Effector memory CD4-positive, alpha-beta T cell (primary cell): ENCODE results near the gene CHIT1.
"Not testable (repeated sequence)": the region's sequence is repeated elsewhere in the genome, so short reads cannot be mapped to it uniquely, and the experiment has no call there.

ENCODE experiments used
- DNase-seq, 3 donors: peaks; one replicate each; pipeline ENCODE4 v3.0.0-alpha.2; 2020
- H3K27ac ChIP-seq: 2 replicates; pipeline ENCODE4 v1.7.0; 2013; ENCODE audit warnings: mild to moderate bottlenecking, low read length, moderate library complexity; ENCODE audit not compliant: insufficient read depth, poor library complexity, severe bottlenecking
- H3K27me3 ChIP-seq: replicated peaks from 2 replicates; pipeline ENCODE4 v1.7.0; 2013; ENCODE audit warnings: mild to moderate bottlenecking, low read length; ENCODE audit not compliant: insufficient read depth, control insufficient read depth, poor library complexity, severe bottlenecking
- H3K36me3 ChIP-seq: 2 replicates; pipeline ENCODE4 v1.7.0; 2013; ENCODE audit warnings: mild to moderate bottlenecking, low read length, moderate library complexity; ENCODE audit not compliant: control insufficient read depth, insufficient read depth
- H3K4me1 ChIP-seq: 2 replicates; pipeline ENCODE4 v1.7.0; 2013; ENCODE audit warnings: low read length, mild to moderate bottlenecking; ENCODE audit not compliant: control insufficient read depth, insufficient read depth, poor library complexity, severe bottlenecking
- H3K4me3 ChIP-seq: 2 replicates; pipeline ENCODE4 v1.7.0; 2013; ENCODE audit warnings: low read length, low read depth, mild to moderate bottlenecking; ENCODE audit not compliant: insufficient read depth, poor library complexity, severe bottlenecking
- H3K9me3 ChIP-seq: 2 replicates; pipeline ENCODE4 v1.7.0; 2013; ENCODE audit warnings: mild to moderate bottlenecking, low read length, moderate library complexity; ENCODE audit not compliant: control insufficient read depth

Gene CHIT1

DNA sequence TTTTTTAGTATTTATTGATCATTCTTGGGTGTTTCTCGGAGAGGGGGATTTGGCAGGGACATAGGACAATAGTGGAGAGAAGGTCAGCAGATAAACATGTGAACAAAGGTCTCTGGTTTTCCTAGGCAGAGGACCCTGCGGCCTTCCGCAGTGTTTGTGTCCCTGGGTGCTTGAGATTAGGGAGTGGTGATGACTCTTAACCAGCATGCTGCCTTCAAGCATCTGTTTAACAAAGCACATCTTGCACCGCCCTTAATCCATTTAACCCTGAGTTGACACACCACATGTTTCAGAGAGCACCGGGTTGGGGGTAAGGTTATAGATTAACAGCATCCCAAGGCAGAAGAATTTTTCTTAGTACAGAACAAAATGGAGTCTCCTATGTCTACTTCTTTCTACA is 36.7 kb upstream of the CHIT1 start:
- peaks cover 14% of the 10 kb centered on the region for H3K4me1 ChIP-seq
- not testable (repeated sequence) for H3K4me3 ChIP-seq, H3K36me3 ChIP-seq, DNase-seq, H3K27me3 ChIP-seq, H3K27ac ChIP-seq, H3K9me3 ChIP-seq

DNA sequence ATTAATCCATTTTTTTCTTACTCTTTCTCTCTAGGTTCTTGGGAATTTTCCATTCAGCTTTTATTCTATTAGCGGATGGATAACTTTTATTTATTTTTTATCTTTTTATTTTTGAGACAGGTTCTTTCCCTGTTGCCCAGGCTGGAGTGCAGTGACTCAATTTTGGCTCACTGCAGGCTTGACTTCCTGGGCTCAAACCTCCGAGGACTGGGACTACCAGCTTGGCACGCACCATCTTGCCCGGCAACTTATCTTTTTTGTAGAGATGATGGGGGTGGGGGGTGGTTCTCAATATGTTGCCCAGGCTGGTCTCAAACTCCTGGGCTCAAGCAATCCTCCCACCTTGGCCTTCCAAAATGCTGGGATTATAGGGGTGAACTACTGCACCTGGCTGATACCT is 36.1 kb upstream of the CHIT1 start:
- Histone ChIP-seq H3K9me3 (no peaks in the 10 kb centered on the region), H3K27me3 (no peaks in the 10 kb centered on the region), H3K4me3 (no peak overlapping the region), H3K27ac (no peak overlapping the region), H3K4me1 (peaks cover 14% of the 10 kb centered on the region), H3K36me3 (no peaks in the 10 kb centered on the region)
- DNase-seq = no peak

DNA sequence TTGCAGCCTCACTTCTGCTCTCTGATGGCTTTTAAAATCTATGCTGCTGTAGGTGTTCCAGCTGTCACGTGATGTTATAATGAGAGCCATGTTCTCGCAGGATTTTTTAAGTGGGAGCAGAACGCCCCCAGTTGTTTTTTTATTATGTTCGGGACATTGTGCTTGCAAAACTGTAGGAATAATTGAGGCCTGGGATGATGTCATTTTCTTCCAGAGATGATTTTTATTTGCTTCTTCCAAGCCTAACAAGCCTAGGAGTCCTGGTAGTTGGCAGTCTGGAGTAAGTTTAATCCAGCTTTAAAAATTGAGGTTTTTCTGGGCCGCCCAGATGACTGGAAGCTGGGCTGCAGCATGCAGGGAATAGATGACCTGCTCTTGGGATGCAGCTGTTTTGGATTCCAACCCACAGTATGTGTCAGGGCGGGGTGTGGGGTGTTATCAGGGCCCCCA is 34.6 kb upstream of the CHIT1 start:
- no peak overlapping the region for H3K27ac ChIP-seq

DNA sequence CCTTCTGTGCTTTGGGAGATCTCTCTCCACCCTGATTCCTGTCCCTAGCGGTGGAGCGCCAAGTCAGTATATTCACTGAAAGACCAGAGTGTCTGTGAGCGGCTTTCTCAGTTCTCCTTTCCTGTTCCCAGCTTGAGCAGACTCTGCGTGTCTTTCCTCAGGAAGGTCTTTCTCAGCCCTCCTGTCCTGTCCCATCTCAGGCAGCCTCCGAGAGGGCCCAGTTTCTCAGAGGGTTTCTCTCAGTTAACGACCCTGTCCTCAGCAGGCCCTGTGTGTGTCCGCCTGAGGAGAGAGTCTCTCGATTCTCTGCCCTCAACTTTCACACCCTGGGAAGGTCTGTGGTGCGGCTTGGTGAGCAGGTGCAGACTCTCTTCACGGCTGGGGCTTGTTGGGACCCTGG is 34.0 kb upstream of the CHIT1 start:
- Histone ChIP-seq H3K4me1 (peaks cover 6% of the 10 kb centered on the region), H3K27ac (no peak overlapping the region), H3K36me3 (no peaks in the 10 kb centered on the region), H3K27me3 (no peaks in the 10 kb centered on the region), H3K9me3 (no peaks in the 10 kb centered on the region), H3K4me3 (no peak overlapping the region)
- DNase-seq = no peak

More for the DNA sequence above, 34.6 kb upstream of the CHIT1 start:
- H3K9me3 ChIP-seq = no peaks in the 10 kb centered on the region
- no peaks in the 10 kb centered on the region for H3K36me3 ChIP-seq
- H3K4me1 ChIP-seq = peaks cover 12% of the 10 kb centered on the region
- no peak for DNase-seq
- no peak overlapping the region for H3K4me3 ChIP-seq
- H3K27me3 ChIP-seq = no peaks in the 10 kb centered on the region

DNA sequence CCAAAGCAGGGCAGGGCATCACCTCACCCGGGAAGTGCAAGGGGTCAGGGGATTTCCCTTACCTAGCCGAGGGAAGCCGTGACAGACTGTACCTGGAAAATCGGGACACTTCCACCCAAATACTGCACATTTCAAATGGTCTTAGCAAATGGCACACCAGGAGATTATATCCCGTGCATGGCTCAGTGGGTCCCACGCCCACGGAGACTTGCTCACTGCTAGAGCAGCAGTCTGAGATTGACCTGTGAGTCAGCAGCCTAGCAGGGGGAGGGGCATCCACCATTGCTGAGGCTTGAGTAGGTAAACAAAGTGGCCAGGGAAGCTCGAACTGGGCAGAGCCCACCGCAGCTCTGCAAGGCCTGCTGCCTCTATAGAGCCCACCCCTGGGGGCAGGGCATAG is 27.2 kb upstream of the CHIT1 start:
- not testable (repeated sequence) for H3K27ac ChIP-seq, H3K36me3 ChIP-seq, H3K4me3 ChIP-seq, DNase-seq, H3K27me3 ChIP-seq, H3K4me1 ChIP-seq, H3K9me3 ChIP-seq

DNA sequence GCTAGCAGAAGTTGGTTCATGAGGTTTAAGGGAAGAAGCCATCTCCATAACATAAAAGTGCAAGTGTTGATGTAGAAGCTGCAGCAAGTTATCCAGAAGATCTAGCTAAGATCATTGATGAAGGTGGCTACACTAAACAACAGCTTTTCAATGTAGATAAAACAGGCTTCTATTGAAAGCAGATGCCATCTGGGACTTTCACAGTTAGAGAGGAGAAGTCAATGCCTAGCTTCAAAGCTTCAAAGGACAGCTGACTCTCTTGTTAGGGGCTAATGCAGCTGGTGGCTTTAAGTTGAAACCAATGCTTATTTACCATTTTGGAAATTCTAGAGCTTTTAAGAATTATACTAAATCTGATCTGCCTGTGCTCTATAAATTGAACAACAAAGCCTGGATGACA is 25.3 kb upstream of the CHIT1 start:
- H3K27ac ChIP-seq, DNase-seq, H3K9me3 ChIP-seq, H3K4me1 ChIP-seq, H3K36me3 ChIP-seq, H3K4me3 ChIP-seq, H3K27me3 ChIP-seq: not testable (repeated sequence)

DNA sequence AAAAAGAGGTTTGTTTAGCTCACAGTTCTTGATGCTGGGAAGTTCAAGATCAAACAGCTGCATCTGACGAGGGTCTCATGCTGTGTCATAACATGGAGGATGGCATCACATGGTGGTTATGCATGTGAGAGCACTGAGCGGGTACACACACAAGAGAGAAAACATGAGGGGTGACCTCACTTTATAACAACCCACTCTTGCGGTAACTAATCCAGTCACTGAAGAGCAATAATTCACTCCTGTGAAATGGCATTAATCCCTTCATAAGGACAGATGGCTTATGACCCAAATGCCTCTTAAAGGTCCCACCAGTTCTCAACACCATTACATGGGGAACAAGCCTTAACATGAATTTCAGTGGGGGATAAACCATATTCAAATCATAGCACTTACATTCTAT is 23.2 kb upstream of the CHIT1 start:
- Histone ChIP-seq H3K4me3 (no peak overlapping the region), H3K27me3 (no peaks in the 10 kb centered on the region), H3K9me3 (no peaks in the 10 kb centered on the region), H3K27ac (no peak overlapping the region), H3K36me3 (no peaks in the 10 kb centered on the region), H3K4me1 (no peaks in the 10 kb centered on the region)
- no peak for DNase-seq

DNA sequence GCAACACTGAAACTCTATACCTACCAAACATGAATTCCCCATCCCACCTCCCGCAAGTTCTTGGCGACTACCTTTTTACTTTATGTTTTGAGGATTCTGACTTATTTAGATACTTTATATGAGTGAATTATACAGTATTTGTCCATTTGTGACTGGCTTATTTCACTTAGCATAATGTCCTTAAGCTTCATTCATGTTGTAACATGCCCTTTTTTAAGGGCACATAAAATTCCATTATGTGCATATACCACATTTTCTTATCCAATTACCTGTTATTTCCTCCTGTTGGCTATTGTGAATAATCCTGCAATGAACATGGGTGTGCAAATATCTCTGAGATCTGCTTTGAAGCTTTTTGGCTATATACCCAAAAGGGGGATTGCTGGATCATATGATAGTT is 22.0 kb upstream of the CHIT1 start:
- Histone ChIP-seq H3K36me3 (no peaks in the 10 kb centered on the region), H3K9me3 (no peaks in the 10 kb centered on the region), H3K4me3 (no peak overlapping the region), H3K27ac (no peak overlapping the region), H3K4me1 (no peaks in the 10 kb centered on the region), H3K27me3 (no peaks in the 10 kb centered on the region)
- DNase-seq = no peak

DNA sequence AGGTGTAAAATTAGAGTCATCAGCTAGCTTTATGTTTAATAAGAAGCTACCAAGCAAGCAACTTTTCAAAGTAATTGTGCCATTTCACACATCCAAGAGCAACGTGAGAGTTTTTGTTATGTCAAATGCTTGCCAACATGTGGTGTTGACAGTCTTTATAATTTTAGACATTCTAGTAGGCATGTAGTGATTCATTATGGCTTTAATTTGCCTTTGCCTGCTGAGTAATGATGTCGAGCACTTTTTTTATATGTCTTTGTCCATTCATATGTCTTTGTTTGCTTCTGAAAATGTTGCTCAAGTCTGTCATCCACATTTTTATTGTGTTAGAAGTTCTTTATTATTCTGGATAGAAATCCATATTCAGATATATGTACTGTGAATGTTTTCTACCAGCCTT is 21.4 kb upstream of the CHIT1 start:
- no peak overlapping the region for H3K4me3 ChIP-seq
- H3K27me3 ChIP-seq = no peaks in the 10 kb centered on the region
- H3K27ac ChIP-seq = no peak overlapping the region
- DNase-seq = no peak
- no peaks in the 10 kb centered on the region for H3K4me1 ChIP-seq
- no peaks in the 10 kb centered on the region for H3K36me3 ChIP-seq
- H3K9me3 ChIP-seq = no peaks in the 10 kb centered on the region

DNA sequence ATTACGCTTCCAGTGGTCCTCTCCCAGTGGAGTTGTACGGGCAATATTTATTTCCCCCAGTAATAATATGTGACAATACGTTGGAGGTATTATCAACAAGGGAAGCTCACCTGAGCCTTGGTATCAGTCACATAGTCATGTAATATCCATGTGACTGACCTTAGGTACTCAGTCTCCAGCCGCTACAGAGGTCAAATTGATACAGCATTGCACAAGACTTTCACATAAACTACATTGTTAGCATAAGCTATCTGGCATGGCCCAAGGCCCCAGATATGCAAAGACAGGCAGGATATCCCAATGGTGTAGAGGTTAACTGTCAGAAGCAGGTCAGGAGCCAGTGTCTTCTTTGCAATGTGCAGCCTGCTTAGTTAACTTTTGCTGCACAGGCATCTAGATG is 15.3 kb upstream of the CHIT1 start:
- no peaks in the 10 kb centered on the region for H3K9me3 ChIP-seq
- no peaks in the 10 kb centered on the region for H3K27me3 ChIP-seq
- H3K4me1 ChIP-seq = no peaks in the 10 kb centered on the region
- H3K4me3 ChIP-seq = no peak overlapping the region
- no peaks in the 10 kb centered on the region for H3K36me3 ChIP-seq
- no peak for DNase-seq
- H3K27ac ChIP-seq = no peak overlapping the region

DNA sequence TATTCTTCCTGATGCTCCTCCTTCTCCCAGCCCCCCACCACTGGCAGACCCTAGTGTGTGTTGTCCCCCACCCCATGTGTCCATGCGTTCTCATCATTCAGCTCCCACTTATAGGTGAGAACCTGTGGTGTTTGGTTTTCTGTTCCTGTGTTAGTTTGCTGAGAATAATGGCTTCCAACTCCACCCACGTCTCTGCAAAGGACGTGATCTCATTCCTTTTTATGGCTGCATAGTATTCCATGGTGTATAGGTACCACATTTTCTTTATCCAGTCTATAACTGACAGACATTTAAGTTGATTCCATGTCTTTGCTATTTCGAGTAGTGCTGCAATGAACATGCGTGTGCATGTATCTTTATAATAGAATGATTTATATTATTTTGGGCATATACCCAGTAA is 12.2 kb upstream of the CHIT1 start:
- not testable (repeated sequence) for H3K4me3 ChIP-seq, H3K36me3 ChIP-seq, DNase-seq, H3K4me1 ChIP-seq, H3K27ac ChIP-seq, H3K9me3 ChIP-seq, H3K27me3 ChIP-seq
